ENCODE measurements around the gene LILRB5.
"Not testable (repeated sequence)": the region's sequence is repeated elsewhere in the genome, so short reads cannot be mapped to it uniquely, and the experiment has no call there.

LILRB5 gene

GRCh38 chr19:54257116-54257480 lies at the start of gene LILRB5:
Gene LILRB5 (minus strand): TSS chr19:54257273. CDS start chr19:54257193, 80 bp downstream.
- DNase-seq, result no peak

GRCh38 chr19:54305141-54305540 lies 48.1 kb upstream of the LILRB5 start:
- no peak for DNase-seq

GRCh38 chr19:54302257-54302656 lies 45.2 kb upstream of the LILRB5 start:
- peak; percentile 16 for DNase-seq

- no peak for DNase-seq
Measured at GRCh38 chr19:54299515-54299914, 42.4 kb upstream of the LILRB5 start.

GRCh38 chr19:54299126-54299498 lies 42.0 kb upstream of the LILRB5 start:
- no peak for DNase-seq

- no peak for DNase-seq
Measured at GRCh38 chr19:54298357-54299125, 41.5 kb upstream of the LILRB5 start.

- no peak for DNase-seq
Measured at GRCh38 chr19:54297759-54298305, 40.8 kb upstream of the LILRB5 start.

- DNase-seq, result no peak
Measured at GRCh38 chr19:54294539-54294938, 37.5 kb upstream of the LILRB5 start.

GRCh38 chr19:54289160-54289559 lies 32.1 kb upstream of the LILRB5 start:
- DNase-seq, result not testable (repeated sequence)

GRCh38 chr19:54287456-54287855 lies 30.4 kb upstream of the LILRB5 start:
- no peak for DNase-seq

- not testable (repeated sequence) for DNase-seq
Measured at GRCh38 chr19:54286283-54286682, 29.2 kb upstream of the LILRB5 start.

GRCh38 chr19:54285427-54286056 lies 28.5 kb upstream of the LILRB5 start:
- not testable (repeated sequence) for DNase-seq

GRCh38 chr19:54282686-54283470 lies 25.8 kb upstream of the LILRB5 start:
- DNase-seq, result no peak

- not testable (repeated sequence) for DNase-seq
Measured at GRCh38 chr19:54281729-54282075, 24.6 kb upstream of the LILRB5 start.

GRCh38 chr19:54281007-54281728 lies 24.1 kb upstream of the LILRB5 start, which contains the start of gene LILRB2:
Gene LILRB2 (minus strand): TSS chr19:54281110. CDS start chr19:54280496, 614 bp downstream.
- no peak for DNase-seq

- DNase-seq, result not testable (repeated sequence)
Measured at GRCh38 chr19:54280441-54280840, 23.4 kb upstream of the LILRB5 start.

- DNase-seq, result not testable (repeated sequence)
Measured at GRCh38 chr19:54280025-54280424, 23.0 kb upstream of the LILRB5 start.

GRCh38 chr19:54279406-54279962 lies 22.4 kb upstream of the LILRB5 start:
- no peak for DNase-seq

- DNase-seq, result not testable (repeated sequence)
Measured at GRCh38 chr19:54278571-54279195, 21.6 kb upstream of the LILRB5 start.

- DNase-seq, result not testable (repeated sequence)
Measured at GRCh38 chr19:54278056-54278455, 21.0 kb upstream of the LILRB5 start.

- not testable (repeated sequence) for DNase-seq
Measured at GRCh38 chr19:54277111-54277615, 20.1 kb upstream of the LILRB5 start.

GRCh38 chr19:54275951-54276350 lies 18.9 kb upstream of the LILRB5 start:
- DNase-seq, result no peak

Measured in CD4-positive, alpha-beta T cell treated with Interleukin-21 for 1 hour (primary cell).